Measurements from ENCODE around the gene RAD51C.
"Not testable (repeated sequence)": the region's sequence is repeated elsewhere in the genome, so short reads cannot be mapped to it uniquely, and the experiment has no call there.

RAD51C gene

DNA sequence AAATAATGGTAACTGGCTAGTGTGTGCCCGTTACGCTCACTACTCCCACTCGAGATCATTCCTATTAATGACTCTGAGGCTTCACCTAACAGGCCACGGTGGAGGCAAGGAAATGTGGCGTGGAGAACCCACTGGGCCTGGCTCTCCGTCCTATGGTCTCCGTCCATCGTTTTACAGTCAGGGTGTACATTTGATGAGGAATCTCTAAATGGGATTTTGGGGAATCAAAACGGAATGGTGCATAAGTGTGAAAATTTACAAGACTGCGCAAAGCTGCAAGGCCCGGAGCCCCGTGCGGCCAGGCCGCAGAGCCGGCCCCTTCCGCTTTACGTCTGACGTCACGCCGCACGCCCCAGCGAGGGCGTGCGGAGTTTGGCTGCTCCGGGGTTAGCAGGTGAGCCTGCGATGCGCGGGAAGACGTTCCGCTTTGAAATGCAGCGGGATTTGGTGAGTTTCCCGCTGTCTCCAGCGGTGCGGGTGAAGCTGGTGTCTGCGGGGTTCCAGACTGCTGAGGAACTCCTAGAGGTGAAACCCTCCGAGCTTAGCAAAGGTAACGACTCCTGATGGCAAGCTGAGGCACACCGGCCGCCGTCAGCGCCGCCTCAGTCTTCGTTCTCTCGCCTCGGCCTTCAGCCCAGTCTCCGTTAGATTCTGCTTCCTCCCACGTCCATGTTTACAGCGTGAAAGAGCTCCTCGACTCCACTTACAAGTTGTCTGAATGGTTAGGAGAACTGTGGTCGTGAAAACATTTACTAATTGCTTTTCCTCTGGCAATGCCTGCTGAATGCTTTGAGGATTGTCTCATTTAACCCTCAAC lies at the start of gene RAD51C:
Gene RAD51C, plus strand, starts transcription at position 364 of the 817 bp plus-strand sequence. Its CDS starts 42 bp downstream, at position 406.
- DNase-seq, result peak; percentile 90 to 93

- DNase-seq, result no peak
These were observed 49.3 kb upstream of the RAD51C start for GRCh38 chr17:58643147-58643546.

DNA sequence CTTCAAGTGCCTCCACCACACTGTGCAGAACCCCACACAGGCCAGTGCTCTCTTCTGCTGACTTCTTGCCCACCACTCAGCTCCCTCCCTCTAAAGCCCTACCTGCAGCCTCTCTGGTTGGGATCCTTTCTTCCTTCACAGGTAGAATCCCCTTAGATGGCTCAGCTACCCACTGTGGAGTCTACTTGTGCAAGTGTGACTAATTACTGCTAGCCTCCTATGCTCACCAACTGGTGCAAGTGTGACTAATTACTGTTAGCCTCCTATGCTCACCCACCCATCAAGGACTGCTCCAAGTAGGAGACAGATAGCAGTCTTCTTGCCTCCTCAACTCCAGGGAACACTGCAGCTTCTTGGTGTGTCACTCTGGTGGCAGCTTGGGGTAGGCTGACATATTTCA lies 44.2 kb upstream of the RAD51C start:
- no peak for DNase-seq

DNA sequence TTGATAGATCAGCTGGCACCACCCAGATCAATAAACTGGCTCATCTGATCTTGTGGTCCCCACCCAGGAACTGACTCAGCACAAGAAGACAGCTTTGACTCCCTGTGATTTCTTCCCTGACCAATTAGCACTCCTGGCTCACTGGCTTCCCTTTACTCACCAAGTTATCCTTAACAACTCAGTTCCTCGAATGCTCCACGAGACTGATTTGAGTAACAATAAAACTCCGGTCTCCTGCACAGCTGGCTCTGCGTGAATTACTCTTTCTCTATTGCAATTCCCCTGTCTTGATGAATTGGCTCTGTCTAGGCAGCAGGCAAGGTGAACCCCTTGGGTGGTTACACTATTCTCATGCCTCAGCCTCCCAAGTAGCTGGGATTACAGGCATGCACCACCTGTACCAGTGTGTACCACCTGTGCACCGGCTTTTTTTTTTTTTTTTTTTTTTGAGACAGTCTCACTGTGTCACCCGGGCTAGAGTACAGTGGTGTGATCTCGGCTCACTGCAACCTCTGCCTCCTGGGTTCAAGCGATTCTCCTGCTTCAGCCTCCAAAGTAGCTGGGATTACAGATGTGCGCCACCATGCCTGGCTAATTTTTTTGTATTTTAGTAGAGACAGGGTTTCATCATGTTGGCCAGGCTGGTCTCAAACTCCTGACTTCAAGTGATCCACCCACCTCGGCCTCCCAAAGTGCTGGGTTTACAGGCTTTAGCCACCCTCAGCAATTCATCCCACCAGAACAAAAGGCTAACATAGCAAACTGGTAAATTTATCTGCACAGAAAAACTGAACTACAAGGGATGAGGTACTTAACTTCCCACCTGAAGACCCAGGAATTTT lies 34.2 kb upstream of the RAD51C start:
- DNase-seq, result peak; percentile 33 to 35

- peak; percentile 82 to 85 for DNase-seq
These were observed 33.3 kb upstream of the RAD51C start for GRCh38 chr17:58658804-58659713.

DNA sequence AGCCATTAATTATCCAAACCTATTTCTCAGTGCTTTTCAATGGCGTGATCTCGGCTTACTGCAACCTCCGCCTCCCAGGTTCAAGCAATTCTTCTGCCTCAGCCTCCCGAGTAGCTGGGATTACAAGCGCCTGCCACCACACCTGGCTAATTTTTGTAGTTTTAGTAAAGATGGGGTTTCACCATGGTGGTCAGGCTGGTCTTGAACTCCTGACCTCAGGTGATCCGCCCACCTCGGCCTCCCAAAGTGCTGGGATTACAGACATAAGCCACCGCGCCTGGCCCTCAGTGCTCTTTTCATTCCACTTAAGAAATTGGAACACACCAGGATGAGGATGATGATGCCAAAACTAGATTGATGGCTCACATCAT lies 32.7 kb upstream of the RAD51C start:
- peak in 1 of 2 experiments; percentile 21 for DNase-seq

DNA sequence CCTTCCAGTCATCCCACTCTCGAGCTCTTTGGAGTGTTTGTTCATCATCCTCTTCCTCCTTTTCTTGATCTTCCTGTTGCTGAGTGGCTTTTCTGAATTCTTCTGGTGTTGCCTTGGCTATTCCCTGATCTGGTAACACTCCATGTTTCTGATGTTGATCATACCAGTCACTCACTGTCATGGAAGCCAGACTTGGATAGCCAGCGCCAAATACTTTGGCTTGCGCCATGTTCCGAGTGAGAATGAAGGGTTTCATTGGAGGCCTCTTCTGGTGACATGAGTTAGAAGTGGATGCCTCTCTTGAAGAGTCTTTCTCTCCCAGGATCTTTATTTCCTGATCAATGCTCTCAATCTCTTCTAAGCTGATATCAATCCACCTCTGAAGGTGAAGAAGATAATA lies 31.8 kb upstream of the RAD51C start:
- DNase-seq, result no peak

GRCh38 chr17:58661499-58661898 lies 30.9 kb upstream of the RAD51C start:
- no peak for DNase-seq

- no peak for DNase-seq
These were observed 28.1 kb upstream of the RAD51C start for GRCh38 chr17:58664302-58664701.

DNA sequence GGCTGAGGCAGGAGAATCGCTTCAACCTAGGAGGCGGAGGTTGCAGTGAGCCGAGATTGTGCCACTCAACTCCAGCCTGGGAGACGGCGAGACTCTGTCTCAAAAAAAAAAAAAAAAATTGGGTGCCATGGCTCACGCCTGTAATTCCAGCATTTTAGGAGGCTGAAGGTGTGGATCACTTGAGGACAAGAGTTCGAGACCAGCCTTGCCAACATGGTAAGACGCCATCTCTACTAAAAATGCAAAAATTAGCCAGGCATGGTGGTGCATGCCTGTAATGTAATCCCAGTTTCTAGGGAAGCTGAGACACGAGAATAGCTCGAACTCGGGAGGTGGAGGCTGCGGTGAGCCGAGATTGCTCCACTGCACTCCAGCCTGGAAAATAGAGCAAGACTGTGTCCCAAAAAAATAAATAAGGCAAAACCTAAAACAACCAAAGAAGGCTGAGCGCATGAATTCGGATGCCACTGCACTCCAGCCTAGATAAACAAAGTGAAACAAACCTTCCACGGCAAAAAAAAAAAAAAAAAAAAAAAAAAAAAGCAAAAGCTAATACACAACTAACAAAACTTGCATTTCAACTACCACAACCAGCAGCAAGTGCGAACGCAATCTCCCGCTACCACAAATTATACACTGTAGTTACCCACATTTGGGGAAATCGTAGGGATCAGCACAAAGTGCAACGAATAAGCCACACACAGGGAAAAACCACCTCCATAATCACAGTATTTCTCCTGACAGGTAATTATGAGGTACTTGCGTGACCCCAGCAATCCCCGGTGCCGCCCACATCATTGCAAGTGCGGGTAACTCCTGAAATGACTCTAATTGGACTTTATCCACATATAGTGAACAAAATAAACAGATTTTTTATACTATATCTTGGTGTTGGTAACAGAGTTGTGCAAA lies 26.2 kb upstream of the RAD51C start:
- no peak for DNase-seq

GRCh38 chr17:58666858-58667267 lies 25.5 kb upstream of the RAD51C start:
- peak; percentile 31 to 35 for DNase-seq

GRCh38 chr17:58667934-58668597 lies 24.3 kb upstream of the RAD51C start:
- DNase-seq, result no peak

GRCh38 chr17:58668598-58668935 lies 23.8 kb upstream of the RAD51C start:
- DNase-seq, result no peak

- DNase-seq, result no peak
These were observed 22.5 kb upstream of the RAD51C start for GRCh38 chr17:58669853-58670252.

GRCh38 chr17:58671969-58672368 lies 20.4 kb upstream of the RAD51C start:
- no peak for DNase-seq

- no peak for DNase-seq
These were observed 15.1 kb upstream of the RAD51C start for GRCh38 chr17:58677194-58677880.

DNA sequence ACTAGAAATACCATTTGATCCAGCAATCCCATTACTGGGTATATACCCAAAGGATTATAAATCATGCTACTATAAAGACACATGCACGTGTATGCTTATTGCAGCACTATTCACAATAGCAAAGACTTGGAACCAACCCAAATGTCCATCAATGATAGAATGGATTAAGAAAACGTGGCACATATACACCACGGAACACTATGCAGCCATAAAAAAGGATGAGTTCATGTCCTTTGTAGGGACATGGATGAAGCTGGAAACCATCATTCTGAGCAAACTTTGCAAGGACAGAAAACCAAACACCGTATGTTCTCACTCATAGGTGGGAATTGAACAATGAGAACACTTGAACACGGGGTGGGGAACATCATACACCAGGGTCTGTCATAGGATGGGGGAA lies 14.1 kb upstream of the RAD51C start:
- not testable (repeated sequence) for DNase-seq

- DNase-seq, result no peak
These were observed 13.0 kb upstream of the RAD51C start for GRCh38 chr17:58679263-58680037.

DNA sequence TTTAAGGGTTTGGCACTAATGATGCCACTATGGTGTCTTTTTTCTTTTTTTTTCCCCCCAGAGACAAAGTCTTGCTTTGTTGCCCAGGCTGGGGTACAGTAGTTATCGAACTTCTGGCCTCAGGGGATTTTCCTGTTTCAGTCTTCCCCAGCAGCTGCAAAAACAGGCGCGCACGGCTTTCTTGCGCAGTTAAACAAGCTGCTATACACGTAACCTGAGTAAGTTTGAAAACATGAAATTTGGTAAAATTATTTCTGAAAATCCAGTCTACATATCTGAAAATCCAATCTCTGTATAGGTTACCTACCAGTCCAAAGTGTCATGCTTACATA lies 12.4 kb upstream of the RAD51C start:
- no peak for DNase-seq

GRCh38 chr17:58684003-58684402 lies 8.4 kb upstream of the RAD51C start:
- DNase-seq, result no peak
